Measurements from ENCODE around the gene ASB17.
"Not testable (repeated sequence)": the region's sequence is repeated elsewhere in the genome, so short reads cannot be mapped to it uniquely, and the experiment has no call there.

ASB17 gene, protein sequence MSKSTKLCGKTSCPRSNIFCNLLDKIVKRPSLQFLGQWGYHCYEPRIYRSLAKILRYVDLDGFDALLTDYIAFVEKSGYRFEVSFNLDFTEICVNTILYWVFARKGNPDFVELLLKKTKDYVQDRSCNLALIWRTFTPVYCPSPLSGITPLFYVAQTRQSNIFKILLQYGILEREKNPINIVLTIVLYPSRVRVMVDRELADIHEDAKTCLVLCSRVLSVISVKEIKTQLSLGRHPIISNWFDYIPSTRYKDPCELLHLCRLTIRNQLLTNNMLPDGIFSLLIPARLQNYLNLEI

DNA sequence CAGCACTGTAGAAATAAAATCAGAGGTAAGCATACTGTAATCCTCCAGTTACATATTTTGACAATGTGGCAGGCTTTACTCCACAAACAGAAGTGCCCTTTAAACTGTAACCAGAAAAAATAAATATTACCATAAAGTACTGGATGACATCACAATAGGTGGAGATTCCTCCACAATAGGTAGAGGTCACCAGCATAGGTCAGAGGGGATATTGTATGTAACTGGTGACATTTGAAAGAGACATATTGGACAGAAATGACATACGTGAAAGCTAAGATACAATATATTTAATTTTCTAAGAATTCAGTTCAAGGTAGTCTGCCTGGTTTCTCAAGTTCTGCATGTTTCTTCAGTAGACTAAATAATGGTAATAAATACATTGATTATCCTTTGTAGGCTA, at the start of gene ASB17:
Gene ASB17, minus strand, starts transcription at position 101 of the 400 bp plus-strand sequence. CDS start 113 bp downstream, outside the sequence.
- DNase-seq (ENCODE audit: low read depth, low spot score) = no peak

DNA sequence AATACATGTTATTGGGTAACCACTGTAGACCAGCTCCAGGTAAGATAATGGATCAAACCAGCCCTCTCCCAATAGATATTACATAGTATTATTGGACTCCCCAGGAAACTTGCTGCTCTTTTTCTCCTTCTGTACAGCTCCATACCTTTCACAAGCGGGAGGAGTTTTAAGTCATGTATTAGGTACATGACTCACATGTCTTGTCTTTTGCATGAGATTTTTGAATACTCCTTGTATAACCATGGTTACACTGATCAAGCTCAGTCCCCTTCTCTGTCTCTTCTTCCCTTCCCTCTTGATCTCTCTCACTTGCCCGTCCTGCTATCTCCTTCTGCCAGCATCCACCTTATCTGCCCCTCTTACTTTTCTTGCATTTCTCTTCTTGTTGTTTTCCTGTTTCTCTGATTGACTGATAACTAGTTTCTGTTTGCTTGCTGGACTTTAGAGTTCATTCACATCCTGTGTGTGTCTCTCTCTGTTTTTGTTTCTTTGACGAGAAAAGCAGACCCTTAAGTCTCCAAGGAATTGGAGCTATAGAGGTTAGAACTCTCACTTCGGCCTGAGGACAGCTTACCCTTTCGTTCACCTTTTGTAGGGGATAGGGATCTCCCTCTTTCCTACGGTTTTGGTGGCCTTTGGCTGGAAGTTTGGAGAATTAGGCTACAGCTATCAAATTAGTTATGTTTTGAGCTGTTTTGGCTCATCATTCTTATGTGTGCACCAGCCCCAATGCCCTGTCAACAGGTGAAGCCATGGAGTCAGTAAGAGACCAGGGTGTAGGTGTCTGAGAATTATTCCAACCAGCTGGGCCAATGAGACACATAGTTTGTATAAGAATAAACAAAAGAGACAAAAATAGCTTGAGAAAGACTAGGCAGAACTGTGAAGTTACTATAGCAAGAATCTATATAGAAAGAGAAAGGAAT, 49.0 kb upstream of the ASB17 start:
- no peak for DNase-seq (ENCODE audit: low read depth, low spot score)

DNA sequence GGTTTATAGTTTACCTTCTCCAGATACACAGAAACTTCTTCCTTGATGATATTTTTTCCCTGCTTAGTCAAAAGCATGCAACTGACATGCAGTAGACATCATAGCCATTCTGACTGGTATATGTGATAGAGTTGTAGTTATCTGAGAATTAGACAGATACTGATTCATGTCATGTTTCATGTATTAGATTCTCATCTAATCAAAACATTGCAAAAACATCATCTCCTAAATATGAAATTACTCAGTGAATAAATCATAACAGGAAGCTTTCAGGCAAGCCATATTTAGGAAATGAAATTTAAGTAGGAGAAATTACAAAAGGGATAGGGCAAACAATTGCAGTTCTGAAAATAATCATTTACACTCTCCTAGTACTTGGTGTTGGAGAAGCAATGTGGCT, 38.4 kb upstream of the ASB17 start:
- DNase-seq (ENCODE audit: low read depth, low spot score) = no peak

DNA sequence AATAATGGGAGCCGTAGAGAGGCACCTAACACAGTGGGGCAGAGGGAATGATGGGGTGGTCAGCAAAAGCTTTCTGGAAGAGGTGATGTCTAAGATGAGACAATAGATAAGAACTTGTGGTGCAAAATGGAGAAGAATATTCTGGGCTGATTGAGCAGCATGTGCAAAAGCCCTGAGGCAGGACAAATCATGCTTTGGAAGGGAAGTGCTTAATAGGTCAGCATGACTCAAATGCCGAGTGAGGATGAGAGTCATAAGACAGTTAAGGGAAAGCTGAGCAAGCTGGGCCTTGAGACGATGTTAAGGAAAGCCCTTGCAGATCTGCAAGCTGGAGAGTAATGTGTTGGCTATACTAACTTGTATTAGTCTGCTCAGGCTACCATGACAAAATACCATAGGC, 37.3 kb upstream of the ASB17 start:
- DNase-seq (ENCODE audit: low read depth, low spot score) = no peak

DNA sequence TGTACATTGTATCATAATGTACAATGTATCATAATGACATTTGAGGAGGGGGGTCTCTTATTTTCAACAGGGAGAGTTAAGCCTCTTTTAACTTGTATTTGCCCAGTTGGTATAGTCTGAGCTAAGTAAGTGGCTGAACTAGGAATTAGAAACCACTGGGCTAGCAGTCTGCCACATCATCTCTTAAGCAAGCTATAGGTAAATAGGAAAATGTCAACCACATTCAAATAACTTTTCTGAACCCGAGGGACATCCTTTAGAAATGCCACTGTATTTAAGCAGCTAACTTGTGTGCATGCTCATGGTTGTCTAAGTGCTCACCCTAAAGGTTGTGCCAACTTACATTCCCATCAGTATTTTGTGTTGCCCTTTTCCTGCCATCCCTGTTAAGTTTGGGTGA, 35.5 kb upstream of the ASB17 start:
- DNase-seq (ENCODE audit: low read depth, low spot score) = no peak

DNA sequence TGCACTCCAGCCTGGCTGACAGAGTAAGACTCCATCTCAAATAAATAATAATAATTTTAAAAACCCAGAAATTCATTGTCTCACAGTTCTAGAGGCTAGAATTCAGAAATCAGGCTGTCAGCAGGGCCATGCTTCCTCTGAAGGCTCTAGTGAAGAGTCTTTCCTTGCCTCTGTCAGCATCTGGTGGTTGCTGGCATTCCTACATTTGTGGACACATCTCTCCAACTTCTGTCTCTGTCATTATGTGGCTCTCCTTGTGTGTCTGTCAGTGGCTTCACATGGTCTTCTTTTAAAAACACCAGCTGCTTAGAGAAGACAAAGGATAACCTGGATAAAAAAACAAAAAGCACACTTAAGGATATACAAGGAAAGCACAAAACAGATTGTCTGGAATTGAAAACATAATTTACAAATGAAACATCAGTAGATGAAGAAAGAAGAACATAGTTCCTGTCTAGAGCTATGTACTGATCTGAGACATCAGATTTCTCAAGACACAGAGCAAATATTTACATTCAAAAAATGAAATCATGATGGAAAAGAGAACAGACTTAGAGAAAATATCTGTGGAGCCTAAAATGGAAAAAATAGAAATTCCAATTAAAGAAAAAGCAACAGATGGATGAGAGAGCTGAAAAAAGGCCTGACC, 32.7 kb upstream of the ASB17 start:
- no peak for DNase-seq (ENCODE audit: low read depth, low spot score)

DNA sequence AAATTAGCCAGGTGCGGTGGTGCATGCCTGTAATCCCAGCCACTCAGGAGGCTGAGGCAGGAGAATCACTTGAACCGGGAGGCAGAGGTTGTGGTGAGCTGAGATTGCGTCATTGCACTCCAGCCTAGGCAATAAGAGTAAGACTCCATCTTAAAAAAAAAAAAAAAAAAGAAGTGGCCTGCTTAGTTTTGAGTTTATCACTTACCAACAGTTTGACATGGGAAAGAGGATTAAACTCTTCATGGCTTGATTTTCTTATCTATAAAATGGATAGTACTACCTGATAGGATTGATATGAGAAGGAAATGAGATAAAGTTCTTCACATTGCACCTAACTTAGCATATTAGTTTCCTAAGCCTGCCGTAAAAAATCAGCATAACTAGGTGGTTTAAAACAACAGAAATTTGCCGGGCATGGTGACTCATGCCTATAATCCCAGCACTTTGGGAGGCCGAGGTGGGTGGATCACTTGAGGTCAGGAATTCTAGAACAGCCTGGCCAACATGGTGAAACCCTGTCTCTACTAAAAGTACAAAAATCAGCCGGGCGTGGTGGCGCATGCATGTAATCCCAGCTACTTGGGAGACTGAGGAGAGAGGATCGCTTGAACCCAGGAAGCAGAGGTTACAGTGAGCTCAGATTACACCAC, 32.0 kb upstream of the ASB17 start:
- DNase-seq (ENCODE audit: low read depth, low spot score) = not testable (repeated sequence)

DNA sequence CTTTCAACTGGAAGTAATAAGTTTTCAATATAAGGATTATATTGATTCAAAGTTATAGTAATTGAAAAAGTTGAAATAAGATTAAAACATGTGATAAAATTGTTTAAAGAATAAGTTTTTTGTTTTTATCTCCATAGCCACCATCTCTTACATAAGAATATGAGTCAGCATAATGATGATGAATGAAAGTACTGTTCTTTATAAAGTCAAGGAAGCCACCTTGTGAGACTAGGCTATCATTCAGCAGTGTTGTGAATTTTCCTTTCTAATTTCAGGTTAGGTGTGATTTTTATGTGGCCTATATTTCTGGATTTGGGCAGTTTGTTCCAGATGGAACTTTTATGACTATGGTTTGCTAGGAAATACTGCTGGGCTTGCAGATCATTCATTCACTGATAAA, 22.4 kb upstream of the ASB17 start:
- DNase-seq (ENCODE audit: low read depth, low spot score) = no peak

DNA sequence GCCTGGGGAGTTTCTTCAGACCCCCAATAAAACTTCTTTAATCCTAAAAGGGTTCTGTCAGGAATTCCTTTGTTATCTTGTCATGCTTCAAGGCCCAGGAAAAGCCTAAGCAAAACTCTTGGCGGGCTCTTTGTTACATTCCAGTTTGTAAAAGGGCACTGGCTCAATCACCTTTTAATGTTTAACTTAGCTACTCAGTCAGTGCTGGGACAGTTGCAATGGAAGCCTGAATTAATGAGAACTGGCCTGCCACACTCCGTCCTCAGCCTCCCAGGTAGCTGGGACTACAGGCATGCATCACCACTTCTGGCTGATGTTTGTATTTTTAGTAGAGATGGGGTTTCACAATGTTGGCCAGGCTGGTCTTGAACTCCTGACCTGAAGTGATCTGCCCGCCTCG, 21.3 kb upstream of the ASB17 start:
- no peak for DNase-seq (ENCODE audit: low read depth, low spot score)

DNA sequence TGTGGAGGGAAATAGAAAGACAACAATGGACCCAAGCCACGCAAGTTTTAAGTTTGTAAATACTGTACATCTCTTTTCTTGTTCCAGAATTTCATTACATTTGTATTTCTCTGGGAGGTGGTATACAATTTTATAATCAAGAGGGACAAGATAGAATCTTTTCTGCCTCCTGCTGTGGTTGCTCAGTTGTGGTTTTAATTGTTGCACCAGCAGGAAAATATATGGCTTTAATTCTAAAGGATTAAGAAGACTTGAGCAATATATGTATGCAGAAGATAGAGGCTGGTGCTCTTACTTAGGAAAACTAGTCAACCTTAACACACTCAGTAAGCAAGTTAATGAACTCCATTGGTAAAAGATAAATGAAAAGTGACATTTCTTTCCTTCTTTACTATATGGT, 19.8 kb upstream of the ASB17 start:
- DNase-seq (ENCODE audit: low read depth, low spot score) = no peak

DNA sequence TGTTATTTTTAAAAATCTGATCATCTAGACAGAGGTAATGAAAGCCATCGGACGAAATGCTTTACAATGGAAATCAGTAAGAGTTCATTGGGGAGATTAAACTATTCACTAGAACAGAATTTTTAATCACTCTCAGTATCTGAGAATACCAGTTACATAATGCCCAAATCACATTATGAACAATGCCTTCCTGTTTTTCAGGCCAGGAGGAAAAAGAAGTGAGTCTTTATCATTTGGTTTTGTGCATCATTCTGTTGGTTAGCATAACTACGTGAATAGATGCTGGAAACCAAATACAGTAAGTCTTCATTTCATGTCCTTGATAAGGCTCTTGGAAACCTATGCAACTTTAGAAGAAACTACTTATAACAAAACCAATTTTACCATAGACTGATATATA, 18.0 kb upstream of the ASB17 start:
- no peak for DNase-seq (ENCODE audit: low read depth, low spot score)

DNA sequence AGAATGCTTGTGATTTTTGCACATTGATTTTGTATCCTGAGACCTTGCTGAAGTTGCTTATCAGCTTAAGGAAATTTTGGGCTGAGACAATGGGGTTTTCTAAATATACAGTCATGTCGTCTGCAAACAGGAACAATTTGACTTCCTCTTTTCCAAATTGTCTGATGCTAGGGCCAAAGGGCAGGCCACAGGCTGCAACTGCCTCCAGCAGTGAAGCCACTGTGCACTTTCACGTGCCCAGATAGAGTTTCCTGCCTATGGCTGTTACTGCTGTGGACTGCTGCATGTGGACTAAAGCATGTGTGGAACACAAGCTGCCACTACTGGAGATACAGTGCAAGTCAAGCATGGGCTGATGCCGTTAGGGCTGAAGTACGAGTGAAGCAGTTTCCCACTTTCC, 10.8 kb upstream of the ASB17 start:
- not testable (repeated sequence) for DNase-seq (ENCODE audit: low read depth, low spot score)

DNA sequence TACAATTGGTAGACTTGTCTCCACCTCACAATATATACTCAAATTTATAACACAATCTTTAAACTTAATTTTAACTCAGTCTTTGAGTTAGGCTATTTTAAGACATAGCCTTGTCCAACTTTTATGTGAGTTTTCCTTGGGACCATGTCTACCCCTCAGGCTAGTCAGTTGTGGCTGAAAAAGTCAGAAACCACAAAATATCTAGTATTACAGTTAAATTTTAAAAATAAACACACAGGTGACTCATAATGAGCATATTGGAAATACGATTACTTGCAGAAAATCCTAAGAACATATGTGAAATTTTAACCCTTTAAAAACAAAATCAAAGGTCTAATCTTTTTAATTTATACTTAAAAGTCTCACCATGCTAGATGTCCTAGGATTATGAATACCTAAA, 4.8 kb upstream of the ASB17 start:
- DNase-seq (ENCODE audit: low read depth, low spot score) = no peak

DNA sequence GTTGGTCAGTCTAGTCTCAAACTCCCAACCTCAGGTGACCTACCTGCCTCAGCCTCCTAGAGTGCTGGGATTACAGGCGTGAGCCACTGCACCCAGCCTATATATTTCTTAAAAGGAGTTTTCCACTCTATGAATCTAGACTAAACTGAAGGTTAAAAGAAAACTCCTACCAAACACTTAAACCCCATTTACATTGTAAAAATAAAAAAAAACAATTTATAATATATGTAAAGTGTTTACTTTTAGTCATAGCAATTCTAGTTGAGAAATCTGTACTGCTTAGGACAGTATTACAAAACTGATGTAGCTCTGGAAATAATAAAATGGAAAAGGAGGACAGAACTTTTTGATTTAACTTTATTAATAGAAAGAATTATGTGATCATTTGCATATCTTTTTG, 9.5 kb downstream of the ASB17 start:
- DNase-seq (ENCODE audit: low read depth, low spot score) = no peak

DNA sequence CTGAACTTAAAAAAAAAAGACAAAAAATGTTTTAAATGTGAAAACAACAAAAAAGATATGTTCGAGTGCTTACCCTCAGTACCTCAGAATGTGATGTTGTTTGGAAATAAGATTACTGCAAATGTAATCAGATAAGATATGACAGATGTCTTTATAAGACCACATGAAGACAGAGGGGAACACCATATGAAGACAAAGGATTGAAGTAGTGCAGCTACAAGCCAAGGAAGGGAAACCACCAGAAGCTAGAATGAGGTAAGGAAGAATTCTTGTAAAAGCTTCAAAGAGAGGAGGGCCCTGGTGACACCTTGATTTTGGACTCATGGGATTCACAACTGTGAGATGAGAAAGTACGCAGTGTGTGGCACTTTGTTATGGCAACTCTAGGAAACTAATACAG, 15.4 kb downstream of the ASB17 start:
- no peak for DNase-seq (ENCODE audit: low read depth, low spot score)

DNA sequence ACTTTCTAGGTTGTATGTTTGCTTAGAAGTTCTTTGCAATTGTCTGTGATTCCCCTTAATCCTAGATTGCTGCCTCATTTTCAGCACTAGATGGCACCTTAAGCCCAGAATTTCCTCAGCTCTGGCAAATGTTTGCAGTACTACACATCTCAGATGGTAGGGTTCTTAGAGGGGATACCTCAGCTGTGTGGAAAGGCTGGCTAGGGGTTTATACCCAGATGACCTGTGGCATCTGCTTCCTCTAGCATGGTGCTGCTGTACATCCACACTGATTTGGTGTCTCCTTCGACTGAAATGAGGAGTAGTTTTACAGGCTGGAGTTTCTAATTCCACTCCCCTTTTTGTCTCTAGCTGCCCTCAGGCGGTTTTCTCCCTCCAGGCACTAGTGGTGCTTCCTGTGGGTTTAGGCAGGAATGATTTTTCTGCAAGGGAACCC, 23.5 kb downstream of the ASB17 start:
- no peak for DNase-seq (ENCODE audit: low read depth, low spot score)

DNA sequence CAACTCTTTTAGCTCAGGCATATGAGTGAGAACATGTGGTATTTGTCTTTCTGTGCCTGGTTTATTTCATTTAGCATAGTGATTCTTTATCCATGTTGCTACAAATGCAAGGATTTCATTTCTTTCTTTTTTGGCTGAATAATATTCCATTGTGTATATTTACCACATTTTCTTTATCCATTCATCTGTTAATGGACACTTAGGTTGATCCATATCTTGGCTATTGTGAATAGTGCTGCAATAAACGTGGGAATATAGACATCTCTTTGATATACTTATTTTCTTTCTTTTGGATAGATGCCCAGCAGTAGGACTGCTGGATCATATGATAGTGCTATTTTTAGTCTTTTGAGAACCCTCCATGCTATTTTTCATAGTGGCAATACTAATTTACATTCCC, 30.8 kb downstream of the ASB17 start:
- no peak for DNase-seq (ENCODE audit: low read depth, low spot score)

DNA sequence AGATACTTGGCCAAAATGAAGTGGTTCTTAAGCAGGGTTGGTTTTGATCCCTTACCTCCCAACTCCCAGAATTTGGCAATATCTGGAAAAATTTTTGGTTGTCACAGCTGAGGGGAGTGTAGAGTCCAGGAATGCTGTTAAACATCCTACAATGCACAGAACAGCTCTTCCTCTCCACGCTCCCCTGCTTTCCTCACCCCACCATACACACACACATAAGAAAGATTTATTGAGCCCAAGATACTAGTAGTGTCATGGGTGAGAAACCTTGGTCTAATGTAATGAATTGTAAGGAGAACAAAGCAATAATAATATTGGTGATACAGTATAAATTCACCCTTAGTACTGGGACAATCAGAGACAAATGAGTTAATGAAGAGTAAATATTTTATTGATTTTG, 47.8 kb downstream of the ASB17 start:
- no peak for DNase-seq (ENCODE audit: low read depth, low spot score)

DNA sequence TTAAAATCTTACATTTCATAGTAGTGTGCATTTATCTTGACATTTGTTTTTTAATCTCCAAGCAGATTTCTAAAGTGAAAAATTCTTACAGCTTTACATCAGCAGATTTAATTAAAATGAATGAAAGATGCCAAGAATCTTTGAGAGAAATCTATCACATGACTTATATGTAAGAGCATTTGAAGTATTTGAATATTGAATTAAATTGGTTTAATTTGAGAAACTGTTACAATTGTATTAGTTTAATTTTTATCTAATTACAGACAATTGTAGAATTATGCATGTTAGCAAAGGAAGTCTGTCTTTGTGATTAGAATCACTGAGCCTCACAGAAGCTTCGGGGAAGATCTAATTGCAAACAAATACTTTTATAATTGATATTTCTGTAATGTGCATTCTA, 52.2 kb downstream of the ASB17 start:
- no peak for DNase-seq (ENCODE audit: low read depth, low spot score)

DNA sequence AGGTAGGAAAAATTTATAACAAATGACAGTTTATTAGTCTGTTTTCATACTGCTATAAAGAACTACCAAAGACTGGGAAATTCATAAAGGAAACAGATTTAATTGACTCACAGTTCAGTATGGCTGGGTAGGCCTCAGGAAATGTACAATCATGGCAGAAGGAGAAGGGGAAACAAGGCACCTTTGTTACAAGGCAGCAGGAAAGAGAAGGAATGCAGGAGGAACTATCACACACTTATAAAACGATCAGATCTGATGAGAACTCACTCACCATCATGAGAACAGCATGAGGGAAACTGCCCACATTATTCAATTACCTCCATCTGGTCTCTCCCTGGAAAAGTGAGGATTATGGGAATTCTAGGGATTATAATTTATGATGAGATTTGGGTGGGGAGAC, 61.3 kb downstream of the ASB17 start:
- no peak for DNase-seq (ENCODE audit: low read depth, low spot score)
